HG02943 (cell line): ENCODE results near the gene STAT5B.
"Not testable (repeated sequence)": the region's sequence is repeated elsewhere in the genome, so short reads cannot be mapped to it uniquely, and the experiment has no call there.

Source experiments
- ATAC-seq: cut with Tn5 transposase; IDR thresholded peaks from one replicate; pipeline ENCODE4 v1.9.1; 2021; ENCODE audit warnings: mild to moderate bottlenecking, low read depth, moderate library complexity; ENCODE audit not compliant: unreplicated experiment

The STAT5B gene

GRCh38 chr17:42271006-42271778 is 5.0 kb downstream of the STAT5B start:
- ATAC-seq, result no peak

- no peak for ATAC-seq
Observed at GRCh38 chr17:42270596-42270995, 5.6 kb downstream of the STAT5B start.

- no peak for ATAC-seq
Observed at GRCh38 chr17:42270170-42270535, 6.0 kb downstream of the STAT5B start.

GRCh38 chr17:42268236-42268635 is 8.0 kb downstream of the STAT5B start:
- no peak for ATAC-seq

GRCh38 chr17:42266918-42267766 is 9.0 kb downstream of the STAT5B start:
- ATAC-seq, result no peak

- no peak for ATAC-seq
Observed at GRCh38 chr17:42266462-42266861, 9.7 kb downstream of the STAT5B start.

- not testable (repeated sequence) for ATAC-seq
Observed at GRCh38 chr17:42264366-42264765, 11.8 kb downstream of the STAT5B start.

GRCh38 chr17:42260318-42260717 is 15.9 kb downstream of the STAT5B start:
- no peak for ATAC-seq

- ATAC-seq, result no peak
Observed at GRCh38 chr17:42255445-42255844, 20.7 kb downstream of the STAT5B start.

GRCh38 chr17:42253578-42253977 is 22.6 kb downstream of the STAT5B start:
- ATAC-seq, result no peak

- no peak for ATAC-seq
Observed at GRCh38 chr17:42252597-42253550, 23.3 kb downstream of the STAT5B start.

- ATAC-seq, result no peak
Observed at GRCh38 chr17:42251115-42251514, 25.1 kb downstream of the STAT5B start.

- no peak for ATAC-seq
Observed at GRCh38 chr17:42249681-42250446, 26.3 kb downstream of the STAT5B start.

GRCh38 chr17:42248351-42249179 is 27.6 kb downstream of the STAT5B start:
- no peak for ATAC-seq

GRCh38 chr17:42247734-42248133 is 28.5 kb downstream of the STAT5B start:
- no peak for ATAC-seq

- no peak for ATAC-seq
Observed at GRCh38 chr17:42246515-42246914, 29.7 kb downstream of the STAT5B start.

GRCh38 chr17:42245183-42245582 is 31.0 kb downstream of the STAT5B start:
- ATAC-seq, result not testable (repeated sequence)

GRCh38 chr17:42244116-42244515 is 32.1 kb downstream of the STAT5B start:
- ATAC-seq, result not testable (repeated sequence)

- no peak for ATAC-seq
Observed at GRCh38 chr17:42243493-42243982, 32.7 kb downstream of the STAT5B start.
